ENCODE results near the gene ADAMTS12. TPM values are rescaled to one million over a fixed set of nuclear protein-coding genes. Genes with fewer than 3 reads are reported as not detected.

ADAMTS12 gene
- total RNA-seq, 2 experiments from 2014 or later, result not detected

DNA sequence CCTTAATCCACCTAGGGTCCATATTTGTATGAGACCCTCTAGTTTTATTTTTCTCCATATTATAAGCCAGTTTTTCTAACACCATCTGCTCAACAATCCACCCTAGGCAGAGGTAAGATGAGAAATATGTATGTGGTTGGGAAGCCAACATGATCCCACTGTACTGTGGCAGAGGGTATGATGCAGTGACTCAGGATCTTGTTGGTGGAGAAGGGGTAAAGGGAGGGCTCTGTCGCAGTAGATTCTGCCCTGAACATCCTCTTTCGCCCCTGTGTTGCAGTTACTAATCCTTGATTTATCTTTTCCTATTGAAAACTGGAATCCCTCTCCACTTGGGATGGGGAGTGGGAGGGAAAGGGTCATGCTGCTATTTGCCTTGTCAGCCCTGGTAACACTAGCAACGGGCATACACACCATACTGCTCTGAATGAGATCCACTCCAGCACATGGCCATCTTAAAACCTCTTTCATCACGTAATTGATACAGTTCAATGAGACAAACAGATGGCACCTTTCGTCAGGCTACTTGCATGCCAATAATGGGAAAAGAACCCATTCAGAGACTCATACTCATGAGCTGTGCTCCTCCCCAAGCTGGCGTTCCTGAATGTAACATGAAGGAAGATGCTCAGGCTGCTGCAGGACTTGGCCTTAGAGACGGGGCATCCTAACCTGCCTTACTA lies 63.0 kb downstream of the ADAMTS12 start:
- TF ChIP-seq, protein P1, sequence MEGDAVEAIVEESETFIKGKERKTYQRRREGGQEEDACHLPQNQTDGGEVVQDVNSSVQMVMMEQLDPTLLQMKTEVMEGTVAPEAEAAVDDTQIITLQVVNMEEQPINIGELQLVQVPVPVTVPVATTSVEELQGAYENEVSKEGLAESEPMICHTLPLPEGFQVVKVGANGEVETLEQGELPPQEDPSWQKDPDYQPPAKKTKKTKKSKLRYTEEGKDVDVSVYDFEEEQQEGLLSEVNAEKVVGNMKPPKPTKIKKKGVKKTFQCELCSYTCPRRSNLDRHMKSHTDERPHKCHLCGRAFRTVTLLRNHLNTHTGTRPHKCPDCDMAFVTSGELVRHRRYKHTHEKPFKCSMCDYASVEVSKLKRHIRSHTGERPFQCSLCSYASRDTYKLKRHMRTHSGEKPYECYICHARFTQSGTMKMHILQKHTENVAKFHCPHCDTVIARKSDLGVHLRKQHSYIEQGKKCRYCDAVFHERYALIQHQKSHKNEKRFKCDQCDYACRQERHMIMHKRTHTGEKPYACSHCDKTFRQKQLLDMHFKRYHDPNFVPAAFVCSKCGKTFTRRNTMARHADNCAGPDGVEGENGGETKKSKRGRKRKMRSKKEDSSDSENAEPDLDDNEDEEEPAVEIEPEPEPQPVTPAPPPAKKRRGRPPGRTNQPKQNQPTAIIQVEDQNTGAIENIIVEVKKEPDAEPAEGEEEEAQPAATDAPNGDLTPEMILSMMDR (conservative IDR thresholded peaks at IDR 0.05; ENCODE audit: low read length), result no peak
- no peak for TF ChIP-seq EZH2phosphoT487 (IDR thresholded peaks at IDR 0.05; ENCODE audit: borderline replicate concordance, low read depth, low read length)
- Histone ChIP-seq H3K4me1 (ENCODE audit: insufficient read depth, low read length, poor library complexity, severe bottlenecking) (no peaks in the 10 kb centered on the region), H2AFZ (ENCODE audit: low read length) (no peak overlapping the region), H3K9me2 (ENCODE audit: insufficient read depth, low read length) (no peaks in the 10 kb centered on the region), H3K4me3 (ENCODE audit: low read depth, low read length, poor library complexity, severe bottlenecking) (no peak overlapping the region), H3K36me3 (ENCODE audit: insufficient read depth, low read length) (no peaks in the 10 kb centered on the region), H4K20me1 (ENCODE audit: insufficient read depth, low read length) (no peaks in the 10 kb centered on the region), H3K9me3 (ENCODE audit: low read length) (no peaks in the 10 kb centered on the region), H3K27ac (ENCODE audit: low read depth, low read length, poor library complexity, severe bottlenecking) (no peak overlapping the region), H3K79me2 (ENCODE audit: insufficient read depth, low read depth, low read length) (no peaks in the 10 kb centered on the region), H3K4me2 (ENCODE audit: low read length) (no peak overlapping the region)
- intact Hi-C loops (cut with micrococcal nuclease; ENCODE audit: unreplicated experiment), result no loop called here
- no peak for DNase-seq (ENCODE audit: low spot score)
- ChIA-PET POLR2A (no interaction called here), CTCF (ENCODE audit: unreplicated experiment) (no interaction called here)
- BruUV-seq (replicated peaks), result no TSS peak

DNA sequence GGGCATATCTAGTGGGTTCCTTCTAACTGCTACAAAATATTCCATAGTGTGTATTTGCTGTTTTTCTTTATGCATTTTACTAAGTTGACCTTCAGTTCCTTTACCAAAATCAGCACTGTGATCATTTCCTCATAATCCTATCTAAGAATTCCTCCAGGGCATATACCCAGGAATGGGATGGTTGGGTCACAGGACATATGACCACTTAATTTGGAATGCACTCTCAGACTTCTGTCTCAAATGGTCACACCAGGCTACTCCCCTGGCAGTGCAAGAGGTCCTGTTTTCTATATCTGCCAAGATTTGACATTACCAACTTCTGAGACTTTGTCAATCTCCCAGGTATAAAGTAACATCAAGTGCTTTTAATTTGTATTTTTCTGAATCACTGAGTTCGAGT lies 63.9 kb downstream of the ADAMTS12 start:
- Histone ChIP-seq H3K9me2 (ENCODE audit: insufficient read depth, low read length) (no peaks in the 10 kb centered on the region), H4K20me1 (ENCODE audit: insufficient read depth, low read length) (no peaks in the 10 kb centered on the region), H3K4me2 (ENCODE audit: low read length) (no peak overlapping the region), H3K4me3 (ENCODE audit: low read depth, low read length, poor library complexity, severe bottlenecking) (no peak overlapping the region), H2AFZ (ENCODE audit: low read length) (no peak overlapping the region), H3K36me3 (ENCODE audit: insufficient read depth, low read length) (no peaks in the 10 kb centered on the region), H3K79me2 (ENCODE audit: insufficient read depth, low read depth, low read length) (no peaks in the 10 kb centered on the region), H3K4me1 (ENCODE audit: insufficient read depth, low read length, poor library complexity, severe bottlenecking) (no peaks in the 10 kb centered on the region), H3K9me3 (ENCODE audit: low read length) (no peaks in the 10 kb centered on the region), H3K27ac (ENCODE audit: low read depth, low read length, poor library complexity, severe bottlenecking) (no peak overlapping the region)
- intact Hi-C loops (cut with micrococcal nuclease; ENCODE audit: unreplicated experiment), result no loop called here
- ChIA-PET CTCF (ENCODE audit: unreplicated experiment) (no interaction called here), POLR2A (no interaction called here)
- BruUV-seq (replicated peaks), result no TSS peak
- TF ChIP-seq, protein P1 (conservative IDR thresholded peaks at IDR 0.05; ENCODE audit: low read length), result no peak
- TF ChIP-seq EZH2phosphoT487 (IDR thresholded peaks at IDR 0.05; ENCODE audit: borderline replicate concordance, low read depth, low read length), result no peak
- DNase-seq (ENCODE audit: low spot score), result no peak

DNA sequence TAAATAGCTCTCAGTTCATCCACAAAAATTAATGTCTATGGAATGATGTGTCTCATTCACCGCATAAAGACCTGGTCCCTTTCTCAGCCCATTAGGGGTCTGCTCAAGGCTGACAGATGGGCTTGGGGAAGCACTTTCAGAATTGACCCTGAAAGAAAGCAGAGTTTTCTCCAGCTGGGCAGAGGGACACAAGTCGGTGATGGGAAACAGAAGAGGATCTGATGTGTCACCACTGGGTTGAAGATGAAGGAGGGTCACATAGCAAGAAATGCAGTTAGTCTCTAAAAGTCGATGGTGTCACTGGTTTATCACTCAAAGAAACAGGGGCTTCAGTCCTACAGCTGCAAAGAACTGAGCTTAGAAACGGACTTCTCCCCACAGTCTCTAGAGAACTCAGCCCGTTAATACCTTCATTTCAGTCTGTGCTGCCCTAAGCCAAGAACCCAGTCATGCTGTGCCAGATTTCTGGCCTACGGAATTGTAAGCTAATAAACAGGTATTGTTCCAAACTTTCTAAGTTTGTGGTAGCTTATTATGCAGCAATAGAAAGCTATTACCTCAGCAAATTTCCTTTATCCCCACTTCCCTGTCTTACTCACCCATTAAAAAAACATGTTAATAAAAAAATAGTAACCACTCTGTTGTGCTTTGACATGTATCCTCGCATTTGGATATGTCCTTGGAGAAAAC lies 64.6 kb downstream of the ADAMTS12 start:
- H3K36me3 ChIP-seq (ENCODE audit: insufficient read depth, low read length), result no peaks in the 10 kb centered on the region
- no peaks in the 10 kb centered on the region for H3K79me2 ChIP-seq (ENCODE audit: insufficient read depth, low read depth, low read length)
- H3K27ac ChIP-seq (ENCODE audit: low read depth, low read length, poor library complexity, severe bottlenecking), result no peak overlapping the region
- H4K20me1 ChIP-seq (ENCODE audit: insufficient read depth, low read length), result no peaks in the 10 kb centered on the region
- POLR2A ChIA-PET, result no interaction called here
- TF ChIP-seq, protein P1 (conservative IDR thresholded peaks at IDR 0.05; ENCODE audit: low read length), result no peak
- no peak for TF ChIP-seq EZH2phosphoT487 (IDR thresholded peaks at IDR 0.05; ENCODE audit: borderline replicate concordance, low read depth, low read length)
- H3K9me3 ChIP-seq (ENCODE audit: low read length), result no peaks in the 10 kb centered on the region
- no TSS peak for BruUV-seq (replicated peaks)
- no peak overlapping the region for H2AFZ ChIP-seq (ENCODE audit: low read length)
- no peaks in the 10 kb centered on the region for H3K9me2 ChIP-seq (ENCODE audit: insufficient read depth, low read length)
- H3K4me3 ChIP-seq (ENCODE audit: low read depth, low read length, poor library complexity, severe bottlenecking), result no peak overlapping the region
- CTCF ChIA-PET (ENCODE audit: unreplicated experiment), result no interaction called here
- H3K4me2 ChIP-seq (ENCODE audit: low read length), result no peak overlapping the region
- intact Hi-C loops (cut with micrococcal nuclease; ENCODE audit: unreplicated experiment), result no loop called here
- H3K4me1 ChIP-seq (ENCODE audit: insufficient read depth, low read length, poor library complexity, severe bottlenecking), result no peaks in the 10 kb centered on the region
- DNase-seq (ENCODE audit: low spot score), result no peak

Measured in OCI-LY7 (cell line).